NB4 (cell line): Measurements from ENCODE around the gene PRR5L.

Experiments used
- CTCF ChIP-seq: IDR thresholded peaks from one replicate; pipeline ENCODE4 v1.5.1; 2012; ENCODE audit warnings: low read depth, low read length
- POLR2A ChIP-seq: IDR thresholded peaks from 2 replicates; pipeline ENCODE4 v1.6.1; 2011; ENCODE audit warnings: mild to moderate bottlenecking; ENCODE audit not compliant: insufficient read length; ENCODE audit errors: extremely low read depth

DNA sequence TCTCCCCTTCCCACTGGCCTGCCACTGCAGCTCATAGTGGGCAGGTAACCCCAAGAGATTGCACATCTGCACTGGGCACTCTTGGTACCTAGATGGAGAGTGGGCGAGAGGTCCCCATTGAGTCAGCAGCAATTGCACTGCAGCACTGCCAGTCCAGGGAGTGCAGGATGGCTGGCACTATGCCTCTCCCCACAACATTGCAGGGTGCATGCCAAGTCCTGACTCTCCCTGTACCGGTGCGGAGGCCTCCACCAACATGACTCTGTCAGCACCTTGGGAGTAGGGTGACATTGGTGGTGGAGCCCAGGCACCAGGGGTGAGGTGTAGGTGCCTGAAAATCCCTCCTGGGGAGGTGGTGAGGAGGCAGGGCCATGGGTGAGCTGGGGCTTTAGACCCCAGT lies 131.8 kb downstream of the PRR5L start:
- TF ChIP-seq CTCF (no peak), POLR2A (no peak)
